ENCODE measurements around the gene NRP1.

GRCh38 chr10:33304423-33305225 lies 29.8 kb downstream of the NRP1 start:
- TF ChIP-seq CTCF (IDR thresholded peaks at IDR 0.05) (no peak), RCOR1 (IDR thresholded peaks at IDR 0.05; ENCODE audit: low read length) (no peak), YY1 (IDR thresholded peaks at IDR 0.05; ENCODE audit: low read depth) (no peak), RAD21 (IDR thresholded peaks at IDR 0.05; ENCODE audit: low read length) (no peak), TCF12 (IDR thresholded peaks at IDR 0.05) (no peak), ZBTB33 (IDR thresholded peaks at IDR 0.05; ENCODE audit: borderline replicate concordance, low read depth) (no peak), MAX (IDR thresholded peaks at IDR 0.05; ENCODE audit: low read depth) (no peak), GATA2 (CRISPR knock-in tag; IDR thresholded peaks at IDR 0.05) (no peak), NFIC (IDR thresholded peaks at IDR 0.05; ENCODE audit: borderline replicate concordance) (no peak), REST (IDR thresholded peaks at IDR 0.05; ENCODE audit: low read depth, low read length) (no peak)

All from SK-N-SH (cell line).